OCI-LY7 (cell line): ENCODE measurements around the gene AGRN. TPM values are rescaled to one million over a fixed set of nuclear protein-coding genes. Genes with fewer than 3 reads are reported as not detected.

Experiments
- BruUV-seq: library from RNA; stranded (reverse); fragments of 400-500 nt; replicated peaks from 2 replicates; lab custom pipeline; 2021; lab: Mats Ljungman, UMichigan
- CTCF ChIA-PET: fragments of 300-600 bp; sonication (Branson Sonifier 250); formaldehyde crosslinking; loops from one replicate; lab custom pipeline; 2022; ENCODE audit warnings: antibody characterized with exemption; ENCODE audit not compliant: unreplicated experiment; lab: Charles Lee
- POLR2A ChIA-PET: fragments of 300-600 bp; sonication (Branson Sonifier 250); formaldehyde crosslinking; loops from one replicate; lab custom pipeline; 2022; ENCODE audit warnings: antibody characterized with exemption; lab: Charles Lee
- DNase-seq: peaks from one replicate; pipeline ENCODE4 v3.0.0-alpha.2; 2015; ENCODE audit warnings: low spot score
- H2AFZ ChIP-seq: fragments of 200-600 bp; sonication (generic), shearing (Covaris generic); 2 replicates; pipeline ENCODE4 v1.6.1; 2014; ENCODE audit warnings: mild to moderate bottlenecking, antibody characterized with exemption, low read length, moderate library complexity
- H3K27ac ChIP-seq: fragments of 200-600 bp; sonication (generic); 2 replicates; pipeline ENCODE4 v1.5.1; 2014; ENCODE audit warnings: mixed run types, low read depth, mild to moderate bottlenecking, moderate library complexity, low read length, inconsistent platforms; ENCODE audit not compliant: poor library complexity, severe bottlenecking
- H3K36me3 ChIP-seq: fragments of 200-600 bp; sonication (generic); 2 replicates; pipeline ENCODE4 v1.6.1; 2014; ENCODE audit warnings: mild to moderate bottlenecking, antibody characterized with exemption, low read length, moderate library complexity, mixed read lengths; ENCODE audit not compliant: insufficient read depth
- H3K4me1 ChIP-seq: fragments of 200-600 bp; sonication (generic); 2 replicates; pipeline ENCODE4 v1.5.1; 2014; ENCODE audit warnings: mild to moderate bottlenecking, low read length; ENCODE audit not compliant: insufficient read depth, poor library complexity, severe bottlenecking
- H3K4me2 ChIP-seq: fragments of 200-600 bp; sonication (generic); 2 replicates; pipeline ENCODE4 v1.6.1; 2014; ENCODE audit warnings: mild to moderate bottlenecking, low read length
- H3K4me3 ChIP-seq: fragments of 200-600 bp; sonication (generic); 2 replicates; pipeline ENCODE4 v1.5.1; 2014; ENCODE audit warnings: mild to moderate bottlenecking, low read depth, low read length; ENCODE audit not compliant: poor library complexity, severe bottlenecking
- H3K79me2 ChIP-seq: fragments of 200-600 bp; sonication (generic); 2 replicates; pipeline ENCODE4 v1.6.1; 2016; ENCODE audit warnings: low read depth, mild to moderate bottlenecking, low read length, moderate library complexity, mixed read lengths; ENCODE audit not compliant: insufficient read depth
- H3K9me2 ChIP-seq: fragments of 200-600 bp; sonication (generic); 2 replicates; pipeline ENCODE4 v1.6.1; 2016; ENCODE audit warnings: mild to moderate bottlenecking, low read length, mixed read lengths; ENCODE audit not compliant: insufficient read depth
- H3K9me3 ChIP-seq: fragments of 200-600 bp; sonication (generic); 2 replicates; pipeline ENCODE4 v1.6.1; 2014; ENCODE audit warnings: mild to moderate bottlenecking, mixed run types, low read length, mixed read lengths
- H4K20me1 ChIP-seq: fragments of 200-600 bp; sonication (generic); 2 replicates; pipeline ENCODE4 v1.6.1; 2014; ENCODE audit warnings: mild to moderate bottlenecking, antibody characterized with exemption, low read length, moderate library complexity, mixed read lengths; ENCODE audit not compliant: insufficient read depth
- CTCF ChIP-seq: fragments of 200-600 bp; sonication (generic); conservative IDR thresholded peaks from 2 replicates; pipeline ENCODE4 v1.5.1; 2014; ENCODE audit warnings: mild to moderate bottlenecking, antibody characterized with exemption, low read length, moderate library complexity, mixed read lengths
- EZH2phosphoT487 ChIP-seq: fragments of 200-600 bp; sonication (generic); IDR thresholded peaks from 2 replicates; pipeline ENCODE4 v1.6.1; 2018; ENCODE audit warnings: low read depth, borderline replicate concordance, mild to moderate bottlenecking, mixed run types, antibody characterized with exemption, low read length, moderate library complexity, mixed read lengths
- intact Hi-C: fragments of 100-400 bp; cut with micrococcal nuclease; formaldehyde crosslinking; loops from one replicate; pipeline ENCODE4 v1.10.0; 2022; ENCODE audit not compliant: unreplicated experiment
- total RNA-seq, 2 experiments: library from RNA; depleted of rRNA in 1 of 2; stranded (reverse); fragments of >200 nt in 1 of 2; shearing (Covaris generic) in 1 of 2; gene quantifications; 2 replicates each; pipeline ENCODE4 v1.2.3, GENCODE V29; 2014 to 2022

The AGRN gene
- total RNA-seq, 2 experiments from 2014 or later = 2.7 to 9.1 TPM

GRCh38 chr1:1046243-1046642, 26.3 kb downstream of the AGRN start:
- no TSS peak for BruUV-seq
- DNase-seq = no peak
- ChIA-PET CTCF (no interaction called here), POLR2A (no interaction called here)
- H3K36me3 ChIP-seq = no peaks in the 10 kb centered on the region
- no peak overlapping the region for H3K4me3 ChIP-seq
- H4K20me1 ChIP-seq = no peaks in the 10 kb centered on the region
- intact Hi-C loops = no loop called here
- H3K27ac ChIP-seq = no peak overlapping the region
- H3K4me2 ChIP-seq = no peak overlapping the region
- H3K4me1 ChIP-seq = no peaks in the 10 kb centered on the region
- no peaks in the 10 kb centered on the region for H3K9me3 ChIP-seq
- no peak for TF ChIP-seq CTCF
- no peak for TF ChIP-seq EZH2phosphoT487
- H3K79me2 ChIP-seq = no peaks in the 10 kb centered on the region
- no peak overlapping the region for H2AFZ ChIP-seq
- no peaks in the 10 kb centered on the region for H3K9me2 ChIP-seq

GRCh38 chr1:1046767-1047166, 26.8 kb downstream of the AGRN start:
- H3K9me3 ChIP-seq = no peaks in the 10 kb centered on the region
- no peaks in the 10 kb centered on the region for H3K79me2 ChIP-seq
- BruUV-seq = no TSS peak
- H3K36me3 ChIP-seq = no peaks in the 10 kb centered on the region
- ChIA-PET CTCF (no interaction called here), POLR2A (no interaction called here)
- no peaks in the 10 kb centered on the region for H4K20me1 ChIP-seq
- TF ChIP-seq EZH2phosphoT487 (no peak), CTCF (no peak)
- H3K27ac ChIP-seq = no peak overlapping the region
- intact Hi-C loops = no loop called here
- no peak overlapping the region for H2AFZ ChIP-seq
- H3K4me3 ChIP-seq = no peak overlapping the region
- no peak overlapping the region for H3K4me2 ChIP-seq
- no peaks in the 10 kb centered on the region for H3K4me1 ChIP-seq
- no peaks in the 10 kb centered on the region for H3K9me2 ChIP-seq
- no peak for DNase-seq

- ChIA-PET POLR2A (no interaction called here), CTCF (interaction anchor here (0.6 kb wide), 1 partner anchor 165 kb away, joined by 3 read pairs; no protein-coding TSS in a partner anchor)
- Histone ChIP-seq H3K4me3 (no peak overlapping the region), H2AFZ (no peak overlapping the region), H3K4me2 (no peak overlapping the region), H3K27ac (no peak overlapping the region), H3K36me3 (no peaks in the 10 kb centered on the region), H3K79me2 (no peaks in the 10 kb centered on the region), H4K20me1 (no peaks in the 10 kb centered on the region), H3K9me2 (no peaks in the 10 kb centered on the region), H3K9me3 (no peaks in the 10 kb centered on the region), H3K4me1 (no peaks in the 10 kb centered on the region)
- intact Hi-C loops = no loop called here
- BruUV-seq = no TSS peak
- TF ChIP-seq CTCF = no peak
- TF ChIP-seq EZH2phosphoT487 = no peak
- no peak for DNase-seq
These were observed 27.5 kb downstream of the AGRN start for GRCh38 chr1:1047407-1047806.
